ENCODE results near the gene BTBD2.

Gene BTBD2

GRCh38 chr19:2033825-2034159 is 18.3 kb upstream of the BTBD2 start:
- no peak for ATAC-seq
- no peak for TF ChIP-seq ZNF70 (CRISPR knock-in tag; IDR thresholded peaks at IDR 0.05)
- TF ChIP-seq ESRRG (CRISPR knock-in tag; IDR thresholded peaks at IDR 0.05), result no peak
- TF ChIP-seq TCF4 (CRISPR knock-in tag; IDR thresholded peaks at IDR 0.05; ENCODE audit: borderline replicate concordance), result no peak
- TF ChIP-seq PPARA (CRISPR knock-in tag; IDR thresholded peaks at IDR 0.05; ENCODE audit: borderline replicate concordance), result no peak

- ATAC-seq, result no peak
- TF ChIP-seq BACH2 (CRISPR knock-in tag; IDR thresholded peaks at IDR 0.05; ENCODE audit: borderline replicate concordance) (no peak), TCF4 (CRISPR knock-in tag; IDR thresholded peaks at IDR 0.05; ENCODE audit: borderline replicate concordance) (no peak), PATZ1 (CRISPR knock-in tag; IDR thresholded peaks at IDR 0.05; ENCODE audit: borderline replicate concordance) (no peak), ISL1 (CRISPR knock-in tag; IDR thresholded peaks at IDR 0.05) (no peak), ZFP30 (CRISPR knock-in tag; IDR thresholded peaks at IDR 0.05) (no peak), CREB5 (CRISPR knock-in tag; IDR thresholded peaks at IDR 0.05; ENCODE audit: low read depth) (no peak), POU6F1 (CRISPR knock-in tag; IDR thresholded peaks at IDR 0.05; ENCODE audit: borderline replicate concordance, low read depth) (no peak), ESRRG (CRISPR knock-in tag; IDR thresholded peaks at IDR 0.05) (no peak), ZC3H10 (CRISPR knock-in tag; IDR thresholded peaks at IDR 0.05) (no peak)
Measured at GRCh38 chr19:2033115-2033824, 17.8 kb upstream of the BTBD2 start.

- TF ChIP-seq BACH2 (CRISPR knock-in tag; IDR thresholded peaks at IDR 0.05; ENCODE audit: borderline replicate concordance), result no peak
- no peak for TF ChIP-seq ARNTL (CRISPR knock-in tag; IDR thresholded peaks at IDR 0.05; ENCODE audit: borderline replicate concordance, low read depth)
- TF ChIP-seq ZC3H10 (CRISPR knock-in tag; IDR thresholded peaks at IDR 0.05), result no peak
- TF ChIP-seq TCF4 (CRISPR knock-in tag; IDR thresholded peaks at IDR 0.05; ENCODE audit: borderline replicate concordance), result no peak
- no peak for TF ChIP-seq TOX (CRISPR knock-in tag; IDR thresholded peaks at IDR 0.05; ENCODE audit: borderline replicate concordance)
- peak; percentile 26; the same call in 1 of the 2 replicates for TF ChIP-seq ZFP3 (CRISPR knock-in tag; IDR thresholded peaks at IDR 0.05)
- no peak for TF ChIP-seq ZNF70 (CRISPR knock-in tag; IDR thresholded peaks at IDR 0.05)
- no peak for TF ChIP-seq ZNF565 (CRISPR knock-in tag; conservative IDR thresholded peaks at IDR 0.05; ENCODE audit: low read depth)
- TF ChIP-seq GLIS3 (CRISPR knock-in tag; IDR thresholded peaks at IDR 0.05), result no peak
- no peak for TF ChIP-seq CSRNP3 (CRISPR knock-in tag; IDR thresholded peaks at IDR 0.05)
- peak; percentile 96; the same call in 1 of the 2 replicates for TF ChIP-seq PATZ1 (CRISPR knock-in tag; IDR thresholded peaks at IDR 0.05; ENCODE audit: borderline replicate concordance)
- ATAC-seq, result peak; percentile 87
Measured at GRCh38 chr19:2032296-2032941, 16.9 kb upstream of the BTBD2 start.

- no peak for TF ChIP-seq ZNF565 (CRISPR knock-in tag; conservative IDR thresholded peaks at IDR 0.05; ENCODE audit: low read depth)
- no peak for TF ChIP-seq GLIS3 (CRISPR knock-in tag; IDR thresholded peaks at IDR 0.05)
- no peak for TF ChIP-seq ZFP30 (CRISPR knock-in tag; IDR thresholded peaks at IDR 0.05)
- TF ChIP-seq TOX (CRISPR knock-in tag; IDR thresholded peaks at IDR 0.05; ENCODE audit: borderline replicate concordance), result no peak
- no peak for TF ChIP-seq ARNTL (CRISPR knock-in tag; IDR thresholded peaks at IDR 0.05; ENCODE audit: borderline replicate concordance, low read depth)
- no peak for TF ChIP-seq PPARA (CRISPR knock-in tag; IDR thresholded peaks at IDR 0.05; ENCODE audit: borderline replicate concordance)
- TF ChIP-seq OSR1 (CRISPR knock-in tag; IDR thresholded peaks at IDR 0.05), result no peak
- TF ChIP-seq ZNF70 (CRISPR knock-in tag; IDR thresholded peaks at IDR 0.05), result no peak
- no peak for TF ChIP-seq ISL1 (CRISPR knock-in tag; IDR thresholded peaks at IDR 0.05)
- TF ChIP-seq ESRRG (CRISPR knock-in tag; IDR thresholded peaks at IDR 0.05), result no peak
- no peak for TF ChIP-seq ZFP3 (CRISPR knock-in tag; IDR thresholded peaks at IDR 0.05)
- ATAC-seq, result peak; percentile 63
Measured at GRCh38 chr19:2027361-2027760, 11.8 kb upstream of the BTBD2 start.
